T-cell (primary cell): ENCODE measurements around the gene TSHZ3. TPM values are rescaled to one million over a fixed set of nuclear protein-coding genes. Genes with fewer than 3 reads are reported as not detected.

Source experiments
- ATAC-seq, 4 experiments: fragments of 200-7000 bp in 3 of 4; fragments of 150-1000 bp in 1 of 4; cut with Tn5 transposase; replicated peaks in 1 of 4; 1 replicate in 3 of 4; 2 replicates in 1 of 4; pipeline ENCODE4 v1.10.0; 2021; ENCODE audit warnings: moderate library complexity in 3 of 4, mild to moderate bottlenecking in 2 of 4, moderate number of reproducible peaks in 1 of 4
- CTCF ChIA-PET, 2 donors: fragments of 300-600 bp; sonication (Branson Sonifier 250); formaldehyde crosslinking; loops; one replicate each; lab custom pipeline; 2022; ENCODE audit warnings: antibody characterized with exemption in 2 of 2; lab: Charles Lee
- POLR2A ChIA-PET, 2 donors: fragments of 300-600 bp; sonication (Branson Sonifier 250); formaldehyde crosslinking; loops; one replicate each; lab custom pipeline; 2022; ENCODE audit warnings: antibody characterized with exemption in 2 of 2; lab: Charles Lee
- DNase-seq, 35 experiments: peaks; one replicate each; pipeline versions ENCODE4 v3.0.0 to v3.0.0-alpha.2; 2013 to 2023
- H3K27ac ChIP-seq: one replicate; pipeline ENCODE4 v1.5.1; 2013; ENCODE audit warnings: low read length
- H3K27me3 ChIP-seq, 2 experiments: replicated peaks in 1 of 2; 1 replicate in 1 of 2; 2 replicates in 1 of 2; pipeline versions ENCODE4 v1.6.1 to v1.7.0; 2013; ENCODE audit warnings: low read length in 1 of 2, mixed read lengths in 1 of 2; ENCODE audit not compliant: control insufficient read depth in 2 of 2, insufficient read depth in 2 of 2; ENCODE audit errors: extremely low read depth in 1 of 2
- H3K36me3 ChIP-seq, 2 donors: 1 replicate in 1 of 2; 2 replicates in 1 of 2; pipeline versions ENCODE4 v1.6.1 to v1.7.0; 2013; ENCODE audit warnings: low read length in 1 of 2; ENCODE audit not compliant: control insufficient read depth in 2 of 2, insufficient read depth in 1 of 2; ENCODE audit errors: extremely low read depth in 1 of 2
- H3K4me1 ChIP-seq, 2 experiments: 1 replicate in 1 of 2; 2 replicates in 1 of 2; pipeline versions ENCODE4 v1.6.1 to v1.7.0; 2013; ENCODE audit warnings: low read length in 2 of 2, mixed read lengths in 1 of 2; ENCODE audit not compliant: insufficient read depth in 2 of 2, control insufficient read depth in 1 of 2; ENCODE audit errors: extremely low read depth in 1 of 2
- H3K4me3 ChIP-seq, 2 donors: 1 replicate in 1 of 2; 2 replicates in 1 of 2; pipeline versions ENCODE4 v1.5.1 to v1.7.0; 2013; ENCODE audit warnings: mild to moderate bottlenecking in 2 of 2, low read length in 1 of 2, moderate library complexity in 1 of 2; ENCODE audit not compliant: control insufficient read depth in 1 of 2; ENCODE audit errors: extremely low read depth in 1 of 2
- H3K9me3 ChIP-seq: 2 replicates; pipeline ENCODE4 v1.7.0; 2013
- H3K27ac Mint-ChIP-seq, 2 donors: one replicate each; pipeline ENCODE4 v1.8.0; 2020 to 2021; ENCODE audit warnings: mild to moderate bottlenecking in 2 of 2, mixed read lengths in 2 of 2
- H3K27me3 Mint-ChIP-seq, 2 donors: one replicate each; pipeline ENCODE4 v1.8.0; 2021 to 2022; ENCODE audit warnings: mixed read lengths in 2 of 2
- H3K36me3 Mint-ChIP-seq: one replicate; pipeline ENCODE4 v1.8.0; 2021; ENCODE audit warnings: mixed read lengths
- H3K4me1 Mint-ChIP-seq, 3 donors: one replicate each; pipeline ENCODE4 v1.8.0; 2020 to 2022; ENCODE audit warnings: mixed read lengths in 3 of 3, mild to moderate bottlenecking in 1 of 3
- H3K4me3 Mint-ChIP-seq, 3 donors: one replicate each; pipeline ENCODE4 v1.8.0; 2020 to 2022; ENCODE audit warnings: mild to moderate bottlenecking in 3 of 3, mixed read lengths in 3 of 3, moderate library complexity in 3 of 3
- H3K9me3 Mint-ChIP-seq, 3 donors: one replicate each; pipeline ENCODE4 v1.8.0; 2020 to 2022; ENCODE audit warnings: mixed read lengths in 3 of 3
- WGBS: methylation state at CpG from one replicate; pipeline ENCODE4 v1.1.5; 2013; ENCODE audit warnings: missing lambda C conversion rate; ENCODE audit not compliant: insufficient coverage; 5-methylcytosine and 5-hydroxymethylcytosine counted together
- total RNA-seq, 35 experiments: library from RNA in 6 of 35; stranded (reverse) in 6 of 35; fragments of 120-200 nt in 1 of 35; gene quantifications; one replicate each; pipeline versions ENCODE4 v1.2.1 to v1.2.4 and lab custom pipeline; 2013 to 2026

TSHZ3 gene
- total RNA-seq, 5 donors from 2014 or later (not counting 1 experiment from before 2014, with no cell fraction given) = 0.18 to 1.4 (median 0.54) TPM

GRCh38 chr19:31337008-31337914, 12.0 kb downstream of the TSHZ3 start:
- Mint-ChIP-seq H3K4me1 (peaks cover 31 to 42% (median 35%) of the 10 kb centered on the region in 3 donors), H3K4me3 (no peak overlapping the region), H3K9me3 (no peaks in the 10 kb centered on the region), H3K27me3 (peaks cover 11% of the 10 kb centered on the region in 2 donors), H3K27ac (no peak overlapping the region), H3K36me3 (no peaks in the 10 kb centered on the region)
- DNase-seq = no peak
- POLR2A ChIA-PET = no interaction called here
- no peaks in the 10 kb centered on the region for H3K36me3 ChIP-seq
- H3K4me1 ChIP-seq = peaks cover 14 to 31% of the 10 kb centered on the region in 2 experiments
- no peak overlapping the region for H3K4me3 ChIP-seq
- CTCF ChIA-PET = interaction anchor here (0.7 to 1.0 kb wide), 2 partner anchors 10 to 17 kb away, joined by 6 read pairs; no protein-coding TSS in a partner anchor
- H3K27me3 ChIP-seq = peaks cover 0 to 19% of the 10 kb centered on the region in 2 experiments
- no peak overlapping the region for H3K27ac ChIP-seq
- no peaks in the 10 kb centered on the region for H3K9me3 ChIP-seq
- WGBS = 89% methylated on average over 4 of the region's 7 CpGs
- no peak for ATAC-seq

- no peaks in the 10 kb centered on the region for H3K36me3 Mint-ChIP-seq
- no peak for DNase-seq
- peaks cover 0 to 19% of the 10 kb centered on the region in 2 experiments for H3K27me3 ChIP-seq
- ATAC-seq = no peak
- 63% methylated on average over 4 of the region's 6 CpGs for WGBS
- H3K4me1 Mint-ChIP-seq = peaks cover 23 to 29% (median 25%) of the 10 kb centered on the region in 3 donors
- H3K27me3 Mint-ChIP-seq = peaks cover 9 to 15% of the 10 kb centered on the region in 2 donors
- H3K27ac ChIP-seq = no peak overlapping the region
- H3K4me3 Mint-ChIP-seq = no peak overlapping the region
- ChIA-PET CTCF (no interaction called here), POLR2A (no interaction called here)
- H3K36me3 ChIP-seq = no peaks in the 10 kb centered on the region
- H3K4me3 ChIP-seq = no peak overlapping the region
- H3K9me3 Mint-ChIP-seq = no peaks in the 10 kb centered on the region
- peaks cover 10 to 22% of the 10 kb centered on the region in 2 experiments for H3K4me1 ChIP-seq
- no peak overlapping the region for H3K27ac Mint-ChIP-seq
- H3K9me3 ChIP-seq = no peaks in the 10 kb centered on the region
Measured at GRCh38 chr19:31335716-31336115, 13.5 kb downstream of the TSHZ3 start.

GRCh38 chr19:31334849-31335624, 14.2 kb downstream of the TSHZ3 start:
- DNase-seq = no peak
- no peak overlapping the region for H3K27ac ChIP-seq
- H3K9me3 Mint-ChIP-seq = no peaks in the 10 kb centered on the region
- peaks cover 0 to 21% of the 10 kb centered on the region in 2 experiments for H3K27me3 ChIP-seq
- H3K36me3 ChIP-seq = no peaks in the 10 kb centered on the region
- no peaks in the 10 kb centered on the region for H3K9me3 ChIP-seq
- no peaks in the 10 kb centered on the region for H3K36me3 Mint-ChIP-seq
- H3K4me1 Mint-ChIP-seq = peaks cover 17 to 22% (median 18%) of the 10 kb centered on the region in 3 donors
- H3K4me1 ChIP-seq = peaks cover 6 to 16% of the 10 kb centered on the region in 2 experiments
- WGBS = 91% methylated on average over 5 of the region's 12 CpGs
- ATAC-seq = no peak
- no peak overlapping the region for H3K27ac Mint-ChIP-seq
- no peak overlapping the region for H3K4me3 ChIP-seq
- H3K4me3 Mint-ChIP-seq = no peak overlapping the region
- ChIA-PET CTCF (no interaction called here), POLR2A (no interaction called here)
- H3K27me3 Mint-ChIP-seq = peaks cover 9 to 15% of the 10 kb centered on the region in 2 donors

- H3K27me3 Mint-ChIP-seq = peaks cover 9 to 15% of the 10 kb centered on the region in 2 donors
- H3K27ac Mint-ChIP-seq = no peak overlapping the region
- CTCF ChIA-PET = no interaction called here
- H3K36me3 Mint-ChIP-seq = no peaks in the 10 kb centered on the region
- H3K27ac ChIP-seq = no peak overlapping the region
- ATAC-seq (no peak), DNase-seq (no peak)
- H3K4me1 Mint-ChIP-seq = peaks cover 10 to 14% (median 13%) of the 10 kb centered on the region in 3 donors
- no peaks in the 10 kb centered on the region for H3K9me3 ChIP-seq
- no peaks in the 10 kb centered on the region for H3K36me3 ChIP-seq
- H3K9me3 Mint-ChIP-seq = no peaks in the 10 kb centered on the region
- POLR2A ChIA-PET = no interaction called here
- H3K27me3 ChIP-seq = peaks cover 0 to 20% of the 10 kb centered on the region in 2 experiments
- no peak overlapping the region for H3K4me3 ChIP-seq
- no peak overlapping the region for H3K4me3 Mint-ChIP-seq
- WGBS = no CpG with 5 or more reads among the region's 7 CpGs
- H3K4me1 ChIP-seq = peaks cover 0 to 8% of the 10 kb centered on the region in 2 experiments
Measured at GRCh38 chr19:31334101-31334848, 15.0 kb downstream of the TSHZ3 start.

- ChIA-PET CTCF (no interaction called here), POLR2A (no interaction called here)
- H3K27ac ChIP-seq = no peak overlapping the region
- Mint-ChIP-seq H3K36me3 (no peaks in the 10 kb centered on the region), H3K4me3 (no peak overlapping the region), H3K9me3 (no peaks in the 10 kb centered on the region), H3K27ac (no peak overlapping the region), H3K27me3 (peaks cover 3 to 9% of the 10 kb centered on the region in 2 donors), H3K4me1 (peaks cover 0 to 8% (median 4%) of the 10 kb centered on the region in 3 donors)
- no peaks in the 10 kb centered on the region for H3K9me3 ChIP-seq
- no peak overlapping the region for H3K4me3 ChIP-seq
- DNase-seq (no peak), ATAC-seq (no peak)
- no peaks in the 10 kb centered on the region for H3K4me1 ChIP-seq
- H3K27me3 ChIP-seq = peaks cover 0 to 14% of the 10 kb centered on the region in 2 experiments
- no peaks in the 10 kb centered on the region for H3K36me3 ChIP-seq
- 100% methylated on average over 2 of the region's 8 CpGs for WGBS
Measured at GRCh38 chr19:31332096-31332495, 17.1 kb downstream of the TSHZ3 start.

GRCh38 chr19:31331536-31331935, 17.7 kb downstream of the TSHZ3 start:
- Mint-ChIP-seq H3K4me3 (no peak overlapping the region), H3K36me3 (no peaks in the 10 kb centered on the region), H3K4me1 (peaks cover 0 to 8% (median 4%) of the 10 kb centered on the region in 3 donors), H3K27ac (no peak overlapping the region), H3K9me3 (no peaks in the 10 kb centered on the region), H3K27me3 (peaks cover 3 to 9% of the 10 kb centered on the region in 2 donors)
- Histone ChIP-seq H3K4me1 (no peaks in the 10 kb centered on the region), H3K27me3 (peaks cover 0 to 13% of the 10 kb centered on the region in 2 experiments), H3K9me3 (no peaks in the 10 kb centered on the region), H3K36me3 (no peaks in the 10 kb centered on the region), H3K4me3 (no peak overlapping the region), H3K27ac (no peak overlapping the region)
- ChIA-PET CTCF (no interaction called here), POLR2A (no interaction called here)
- 86% methylated on average over 7 of the region's 11 CpGs for WGBS
- DNase-seq = no peak
- no peak for ATAC-seq
